A549 (cell line): ENCODE results near the gene TCERG1L. TPM values are rescaled to one million over a fixed set of nuclear protein-coding genes. Genes with fewer than 3 reads are reported as not detected.

Source experiments
- ATAC-seq, 2 experiments: fragments of 200-7000 bp in 1 of 2; fragments of >200 bp in 1 of 2; cut with Nextera tagmentation in 1 of 2; cut with Tn5 transposase in 1 of 2; 3 replicates each; pipeline versions ENCODE4 v1.8.0 to v1.9.1; 2018 to 2020; ENCODE audit warnings: mild to moderate bottlenecking in 1 of 2, moderate library complexity in 1 of 2
- CTCF ChIA-PET: fragments of 300-600 bp; sonication (Branson Sonifier 250); formaldehyde crosslinking; extraction: SDS; loops from one replicate; lab custom pipeline; 2021; ENCODE audit warnings: antibody characterized with exemption, inconsistent platforms; lab: Yijun Ruan, JAX
- POLR2A ChIA-PET: fragments of 350-600 bp; formaldehyde crosslinking; extraction: SDS; loops from one replicate; lab custom pipeline; 2021; ENCODE audit warnings: antibody characterized with exemption, inconsistent platforms; lab: Yijun Ruan, JAX
- DNase-seq, 2 experiments: peaks; one replicate each; pipeline versions ENCODE4 v3.0.0 to v3.0.0-alpha.2; 2011 to 2016; ENCODE audit warnings: low read depth in 1 of 2, low spot score in 1 of 2
- FAIRE-seq: peaks from 2 replicates; lab custom pipeline; 2011; peaks lifted over from hg19 to GRCh38; lab: Jason Lieb, UNC
- H3K27ac ChIP-seq, 2 experiments: fragments of >200 bp; sonication (Bioruptor Twin); formaldehyde crosslinking; 3 replicates each; pipeline ENCODE4 v1.5.1; 2016 to 2017
- H3K4me1 ChIP-seq: fragments of >200 bp; sonication (Bioruptor Twin); formaldehyde crosslinking; 3 replicates; pipeline ENCODE4 v1.6.1; 2016
- H3K4me2 ChIP-seq: fragments of >200 bp; sonication (Bioruptor Twin); formaldehyde crosslinking; 3 replicates; pipeline ENCODE4 v1.6.1; 2016
- H3K4me3 ChIP-seq: fragments of >200 bp; sonication (Bioruptor Twin); formaldehyde crosslinking; 3 replicates; pipeline ENCODE4 v1.5.1; 2016
- H3K9me3 ChIP-seq: fragments of >200 bp; sonication (Bioruptor Twin); formaldehyde crosslinking; 3 replicates; pipeline ENCODE4 v1.6.1; 2016
- BCL3 ChIP-seq: fragments of >200 bp; sonication (Bioruptor Twin); formaldehyde crosslinking; IDR thresholded peaks from 3 replicates; pipeline ENCODE4 v1.6.1; 2016
- BHLHE40 ChIP-seq: IDR thresholded peaks from 2 replicates; pipeline ENCODE4 v1.6.1; 2012; ENCODE audit warnings: low read depth, low read length, inconsistent platforms
- CHD2 ChIP-seq: fragments of 150-350 bp; IDR thresholded peaks from 2 replicates; pipeline ENCODE4 v1.6.1; 2014; ENCODE audit warnings: low read length; ENCODE audit not compliant: partially characterized antibody
- CHD4 ChIP-seq: fragments of 200-600 bp; sonication (generic); IDR thresholded peaks from 2 replicates; pipeline ENCODE4 v1.6.1; 2016; ENCODE audit warnings: antibody characterized with exemption, mild to moderate bottlenecking, borderline replicate concordance
- EHF ChIP-seq: fragments of 250-450 bp; sonication (Bioruptor Pico); IDR thresholded peaks from 2 replicates; pipeline ENCODE4 v1.5.0; 2020; ENCODE audit warnings: mild to moderate bottlenecking
- EHMT2 ChIP-seq: fragments of 200-600 bp; sonication (generic); IDR thresholded peaks from 2 replicates; pipeline ENCODE4 v1.6.1; 2016; ENCODE audit warnings: antibody characterized with exemption, low read depth, mild to moderate bottlenecking, moderate library complexity
- FOSL2 ChIP-seq, 2 experiments: fragments of 450-650 bp in 1 of 2; fragments of >200 bp in 1 of 2; sonication (Bioruptor Twin) in 1 of 2; formaldehyde crosslinking; IDR thresholded peaks; 2 replicates each; pipeline versions ENCODE4 v1.5.0 to v1.6.1; 2016 to 2020; ENCODE audit warnings: mild to moderate bottlenecking in 1 of 2, moderate library complexity in 1 of 2
- FOXS1 ChIP-seq: fragments of 250-450 bp; sonication (Bioruptor Pico); IDR thresholded peaks from 2 replicates; pipeline ENCODE4 v1.5.0; 2020; ENCODE audit warnings: mild to moderate bottlenecking, moderate library complexity
- HEYL ChIP-seq: fragments of 250-450 bp; sonication (Bioruptor Pico); IDR thresholded peaks from 2 replicates; pipeline ENCODE4 v1.8.0; 2021; ENCODE audit warnings: mild to moderate bottlenecking, moderate library complexity
- HOXB13 ChIP-seq: fragments of 250-450 bp; sonication (Bioruptor Pico); IDR thresholded peaks from 2 replicates; pipeline ENCODE4 v1.5.0; 2020; ENCODE audit warnings: low read depth, mild to moderate bottlenecking, moderate library complexity
- HOXB5 ChIP-seq: fragments of 250-450 bp; sonication (Bioruptor Pico); IDR thresholded peaks from 2 replicates; pipeline ENCODE4 v1.5.0; 2020; ENCODE audit warnings: mild to moderate bottlenecking, moderate library complexity
- JUN ChIP-seq, 2 experiments: fragments of >200 bp; sonication (Bioruptor Twin); formaldehyde crosslinking; IDR thresholded peaks; 2 replicates in 1 of 2; 3 replicates in 1 of 2; pipeline ENCODE4 v1.6.1; 2016 to 2017
- KDM1A ChIP-seq: fragments of 200-600 bp; sonication (generic); IDR thresholded peaks from 2 replicates; pipeline ENCODE4 v1.6.1; 2016; ENCODE audit warnings: low read depth, mild to moderate bottlenecking
- MAZ ChIP-seq: fragments of 150-350 bp; IDR thresholded peaks from 2 replicates; pipeline ENCODE4 v1.6.1; 2014; ENCODE audit warnings: antibody characterized with exemption, low read depth, low read length, borderline replicate concordance
- MYC ChIP-seq: IDR thresholded peaks from 2 replicates; pipeline ENCODE4 v1.6.1; 2012; ENCODE audit warnings: mild to moderate bottlenecking, inconsistent platforms, low read length, improper control_type of control experiment, borderline replicate concordance
- NFE2L2 ChIP-seq: fragments of 150-350 bp; conservative IDR thresholded peaks from 2 replicates; pipeline ENCODE4 v1.6.1; 2014; ENCODE audit warnings: low read length
- NPAS2 ChIP-seq: fragments of 250-450 bp; sonication (Bioruptor Pico); IDR thresholded peaks from 2 replicates; pipeline ENCODE4 v1.8.0; 2022; ENCODE audit warnings: mild to moderate bottlenecking, moderate library complexity, borderline replicate concordance
- NR3C1 ChIP-seq: fragments of >200 bp; sonication (Bioruptor Twin); formaldehyde crosslinking; IDR thresholded peaks from 3 replicates; pipeline ENCODE4 v1.6.1; 2017
- POLR2AphosphoS2 ChIP-seq: conservative IDR thresholded peaks from 2 replicates; pipeline ENCODE4 v1.6.1; 2012; ENCODE audit warnings: low read length, improper control_type of control experiment, inconsistent platforms
- RAD21 ChIP-seq, 2 experiments: fragments of >200 bp in 1 of 2; sonication (Bioruptor Twin) in 1 of 2; formaldehyde crosslinking in 1 of 2; IDR thresholded peaks in 1 of 2; conservative IDR thresholded peaks in 1 of 2; 2 replicates in 1 of 2; 3 replicates in 1 of 2; pipeline ENCODE4 v1.6.1; 2012 to 2018; ENCODE audit warnings: inconsistent platforms in 1 of 2
- REST ChIP-seq: fragments of 200-600 bp; sonication (generic); IDR thresholded peaks from 2 replicates; pipeline ENCODE4 v1.6.1; 2016; ENCODE audit warnings: antibody characterized with exemption, mild to moderate bottlenecking, moderate library complexity
- SMC3 ChIP-seq: fragments of >200 bp; sonication (Bioruptor Twin); formaldehyde crosslinking; IDR thresholded peaks from 3 replicates; pipeline ENCODE4 v1.6.1; 2018; ENCODE audit warnings: inconsistent platforms
- SREBF2 ChIP-seq: fragments of 450-650 bp; IDR thresholded peaks from 2 replicates; pipeline ENCODE4 v1.6.1; 2014; ENCODE audit warnings: mild to moderate bottlenecking, moderate library complexity
- ZC3H11A ChIP-seq: fragments of 450-650 bp; IDR thresholded peaks from 2 replicates; pipeline ENCODE4 v1.6.1; 2014; ENCODE audit warnings: antibody characterized with exemption, mild to moderate bottlenecking
- ZFP36 ChIP-seq: fragments of 450-650 bp; IDR thresholded peaks from 2 replicates; pipeline ENCODE4 v1.6.1; 2014; ENCODE audit warnings: borderline replicate concordance; ENCODE audit not compliant: partially characterized antibody
- ZNF302 ChIP-seq: fragments of 250-450 bp; sonication (Bioruptor Pico); IDR thresholded peaks from 2 replicates; pipeline ENCODE4 v1.9.0; 2021; ENCODE audit warnings: inconsistent platforms, mild to moderate bottlenecking, moderate library complexity
- ZSCAN20 ChIP-seq: fragments of 250-450 bp; sonication (Bioruptor Pico); IDR thresholded peaks from 2 replicates; pipeline ENCODE4 v1.8.0; 2022; ENCODE audit warnings: mild to moderate bottlenecking, moderate library complexity
- WGBS: methylation state at CpG from one replicate; pipeline ENCODE4 v1.1.6; 2017; ENCODE audit errors: missing lambda C conversion rate; 5-methylcytosine and 5-hydroxymethylcytosine counted together
- polyA plus RNA-seq, 4 experiments: library from polyadenylated mRNA; depleted of rRNA in 3 of 4; stranded (reverse); fragments of >200 nt; fragmentation: RNase III in 1 of 4; extraction: RNeasy Plus Mini Kit Qiagen cat#74134 plus additional on column Dnase treatment in 1 of 4; gene quantifications; 2 replicates in 3 of 4; 3 replicates in 1 of 4; pipeline ENCODE4 v1.2.3, GENCODE V29; 2011 to 2017
- TF ChIP-seq, protein P1 (sequence below): IDR thresholded peaks from 2 replicates; pipeline ENCODE4 v1.6.1; 2012
- TF ChIP-seq, protein P2 (sequence below): fragments of 450-650 bp; IDR thresholded peaks from 2 replicates; pipeline ENCODE4 v1.6.1; 2014; ENCODE audit warnings: antibody characterized with exemption

TCERG1L gene
- polyA plus RNA-seq, 2 of the 4 experiments (the other 2 are of a cell fraction), result not detected

GRCh38 chr10:131222986-131223385, 88.5 kb downstream of the TCERG1L start:
- no peaks in the 10 kb centered on the region for H3K4me1 ChIP-seq
- POLR2A ChIA-PET, result no interaction called here
- H3K4me2 ChIP-seq, result no peak overlapping the region
- CTCF ChIA-PET, result no interaction called here
- TF ChIP-seq CHD4, result no peak
- no peak for TF ChIP-seq ZSCAN20
- no peak overlapping the region for H3K4me3 ChIP-seq
- DNase-seq (no peak), FAIRE-seq (no peak), ATAC-seq (no peak)
- 41% methylated on average over 10 of the region's 16 CpGs for WGBS
- no peak overlapping the region for H3K27ac ChIP-seq
- H3K9me3 ChIP-seq, result no peaks in the 10 kb centered on the region

GRCh38 chr10:131221632-131222277, 89.8 kb downstream of the TCERG1L start:
- Histone ChIP-seq H3K4me2 (no peak overlapping the region), H3K27ac (no peak overlapping the region), H3K9me3 (no peaks in the 10 kb centered on the region), H3K4me1 (no peaks in the 10 kb centered on the region), H3K4me3 (no peak overlapping the region)
- CTCF ChIA-PET, result no interaction called here
- WGBS, result 36% methylated on average over 21 of the region's 23 CpGs
- no peak for FAIRE-seq
- ATAC-seq, result no peak
- DNase-seq, result no peak
- POLR2A ChIA-PET, result no interaction called here
- TF ChIP-seq BHLHE40, result no peak
- TF ChIP-seq EHF, result no peak
- TF ChIP-seq, protein P1, sequence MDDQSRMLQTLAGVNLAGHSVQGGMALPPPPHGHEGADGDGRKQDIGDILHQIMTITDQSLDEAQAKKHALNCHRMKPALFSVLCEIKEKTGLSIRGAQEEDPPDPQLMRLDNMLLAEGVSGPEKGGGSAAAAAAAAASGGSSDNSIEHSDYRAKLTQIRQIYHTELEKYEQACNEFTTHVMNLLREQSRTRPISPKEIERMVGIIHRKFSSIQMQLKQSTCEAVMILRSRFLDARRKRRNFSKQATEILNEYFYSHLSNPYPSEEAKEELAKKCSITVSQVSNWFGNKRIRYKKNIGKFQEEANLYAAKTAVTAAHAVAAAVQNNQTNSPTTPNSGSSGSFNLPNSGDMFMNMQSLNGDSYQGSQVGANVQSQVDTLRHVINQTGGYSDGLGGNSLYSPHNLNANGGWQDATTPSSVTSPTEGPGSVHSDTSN, result no peak
- no peak for TF ChIP-seq EHMT2
- TF ChIP-seq MYC, result no peak
- TF ChIP-seq HOXB5 (CRISPR knock-in tag), result no peak
- no peak for TF ChIP-seq ZNF302 (CRISPR knock-in tag)
- TF ChIP-seq HOXB13 (CRISPR knock-in tag), result no peak
- TF ChIP-seq BCL3, result no peak
- no peak for TF ChIP-seq ZC3H11A
- no peak for TF ChIP-seq MAZ
- TF ChIP-seq RAD21 (conservative IDR thresholded peaks at IDR 0.05 in 1 of 2, IDR thresholded peaks at IDR 0.05 in 1 of 2), result no peak
- TF ChIP-seq ZFP36, result no peak
- no peak for TF ChIP-seq POLR2AphosphoS2
- TF ChIP-seq CHD2, result no peak
- no peak for TF ChIP-seq HEYL (CRISPR knock-in tag)
- no peak for TF ChIP-seq SREBF2

DNA sequence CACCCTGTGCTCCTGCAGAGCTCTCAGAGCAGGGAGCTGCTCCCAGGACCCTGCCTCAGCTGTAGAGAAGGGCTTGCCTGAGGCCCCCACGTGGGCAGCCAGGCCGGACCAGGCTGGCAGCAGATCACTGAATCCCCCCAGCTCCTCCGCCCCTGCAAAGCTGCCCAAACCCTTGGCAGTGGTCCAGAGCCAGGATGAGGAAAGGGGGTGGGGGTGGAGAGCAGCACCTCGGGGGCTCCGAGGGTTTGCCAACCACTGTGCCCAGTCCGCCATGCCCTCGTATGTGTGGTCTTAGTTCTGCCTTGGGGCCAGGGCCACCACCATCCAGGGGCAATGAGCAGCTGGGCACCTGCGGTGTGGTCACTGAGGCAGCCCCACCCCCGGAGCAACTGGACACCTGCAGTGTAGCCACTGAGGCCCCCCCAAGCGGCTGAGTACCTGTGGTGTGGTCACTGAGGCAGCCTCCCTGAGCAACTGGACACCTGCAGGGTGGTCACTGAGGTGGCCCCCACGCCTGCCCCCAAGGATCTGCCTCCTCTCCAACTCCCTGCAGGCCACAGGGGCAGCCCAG, 90.8 kb downstream of the TCERG1L start:
- POLR2A ChIA-PET, result no interaction called here
- H3K4me1 ChIP-seq, result no peaks in the 10 kb centered on the region
- no peak overlapping the region for H3K4me3 ChIP-seq
- CTCF ChIA-PET, result no interaction called here
- WGBS, result 7% methylated on average over 5 of the region's 11 CpGs
- no peaks in the 10 kb centered on the region for H3K9me3 ChIP-seq
- ATAC-seq (no peak), FAIRE-seq (no peak), DNase-seq (no peak)
- H3K27ac ChIP-seq, result no peak overlapping the region
- no peak overlapping the region for H3K4me2 ChIP-seq
- TF ChIP-seq SMC3, result no peak
- TF ChIP-seq, protein P2, sequence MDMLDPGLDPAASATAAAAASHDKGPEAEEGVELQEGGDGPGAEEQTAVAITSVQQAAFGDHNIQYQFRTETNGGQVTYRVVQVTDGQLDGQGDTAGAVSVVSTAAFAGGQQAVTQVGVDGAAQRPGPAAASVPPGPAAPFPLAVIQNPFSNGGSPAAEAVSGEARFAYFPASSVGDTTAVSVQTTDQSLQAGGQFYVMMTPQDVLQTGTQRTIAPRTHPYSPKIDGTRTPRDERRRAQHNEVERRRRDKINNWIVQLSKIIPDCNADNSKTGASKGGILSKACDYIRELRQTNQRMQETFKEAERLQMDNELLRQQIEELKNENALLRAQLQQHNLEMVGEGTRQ, result no peak
- TF ChIP-seq CHD4, result no peak
- no peak for TF ChIP-seq REST
- TF ChIP-seq FOSL2 (IDR thresholded peaks at IDR 0.05), result no peak
- TF ChIP-seq FOSL2 (CRISPR knock-in tag; IDR thresholded peaks at IDR 0.05), result no peak
- TF ChIP-seq FOXS1 (CRISPR knock-in tag), result no peak
- no peak for TF ChIP-seq NFE2L2
- no peak for TF ChIP-seq KDM1A
- TF ChIP-seq NPAS2 (CRISPR knock-in tag), result no peak
- TF ChIP-seq NR3C1, result no peak
- TF ChIP-seq JUN (IDR thresholded peaks at IDR 0.05), result no peak
